IMR-90 (cell line): Measurements from ENCODE around the gene GRID1. TPM values are rescaled to one million over a fixed set of nuclear protein-coding genes. Genes with fewer than 3 reads are reported as not detected.

Experiments used
- ATAC-seq: fragments of 200-7000 bp; cut with Tn5 transposase; 2 replicates; pipeline ENCODE4 v1.9.1; 2020; ENCODE audit warnings: low read depth, mild to moderate bottlenecking, moderate library complexity
- BruUV-seq: library from RNA; stranded (reverse); fragments of 400-500 nt; replicated peaks from 2 replicates; lab custom pipeline; 2021; lab: Mats Ljungman, UMichigan
- CTCF ChIA-PET: fragments of 300-600 bp; formaldehyde crosslinking; extraction: SDS; loops from one replicate; lab custom pipeline; 2021; ENCODE audit warnings: antibody characterized with exemption; lab: Yijun Ruan, JAX
- POLR2A ChIA-PET: fragments of 300-600 bp; sonication (Branson Sonifier 250); formaldehyde crosslinking; loops from one replicate; lab custom pipeline; 2022; ENCODE audit warnings: antibody characterized with exemption; ENCODE audit not compliant: unreplicated experiment; lab: Charles Lee
- DNase-seq: peaks from one replicate; pipeline ENCODE4 v3.0.0; 2013
- H2AFZ ChIP-seq: replicated peaks from 2 replicates; pipeline ENCODE3; 2013; ENCODE audit warnings: low read length, mild to moderate bottlenecking; ENCODE audit not compliant: poor library complexity
- H2AK5ac ChIP-seq: 2 replicates; pipeline ENCODE4 v1.6.1; 2013; ENCODE audit warnings: low read depth, low read length, inconsistent platforms
- H2AK9ac ChIP-seq: replicated peaks from 2 replicates; pipeline ENCODE3; 2013; ENCODE audit warnings: mild to moderate bottlenecking, low read depth, low read length, moderate library complexity; ENCODE audit not compliant: poor library complexity
- H2BK120ac ChIP-seq: 2 replicates; pipeline ENCODE4 v1.6.1; 2013; ENCODE audit warnings: low read depth, low read length, inconsistent platforms
- H2BK15ac ChIP-seq: 3 replicates; pipeline ENCODE4 v1.6.1; 2013; ENCODE audit warnings: low read depth, low read length, inconsistent platforms
- H2BK20ac ChIP-seq: 2 replicates; pipeline ENCODE4 v1.6.1; 2013; ENCODE audit warnings: low read depth, mild to moderate bottlenecking, inconsistent platforms, low read length, moderate library complexity
- H2BK5ac ChIP-seq: 2 replicates; pipeline ENCODE4 v1.6.1; 2013; ENCODE audit warnings: mild to moderate bottlenecking, low read depth, low read length, inconsistent platforms; ENCODE audit not compliant: poor library complexity, severe bottlenecking
- H3K14ac ChIP-seq: replicated peaks from 2 replicates; pipeline ENCODE4 v1.6.1; 2013; ENCODE audit warnings: low read depth, low read length, inconsistent platforms
- H3K18ac ChIP-seq: 2 replicates; pipeline ENCODE4 v1.6.1; 2013; ENCODE audit warnings: low read depth, low read length, control low read depth
- H3K23ac ChIP-seq: 2 replicates; pipeline ENCODE4 v1.6.1; 2013; ENCODE audit warnings: low read depth, low read length, inconsistent platforms
- H3K27ac ChIP-seq: 2 replicates; pipeline ENCODE4 v1.5.1; 2013; ENCODE audit warnings: mild to moderate bottlenecking, control low read depth, low read length; ENCODE audit not compliant: insufficient read depth
- H3K27me3 ChIP-seq: 2 replicates; pipeline ENCODE4 v1.6.1; 2013; ENCODE audit warnings: low read length; ENCODE audit not compliant: control insufficient read depth, insufficient read depth
- H3K36me3 ChIP-seq: 2 replicates; pipeline ENCODE4 v1.6.1; 2013; ENCODE audit warnings: low read length, mixed read lengths; ENCODE audit not compliant: control insufficient read depth, insufficient read depth
- H3K4ac ChIP-seq: 2 replicates; pipeline ENCODE4 v1.6.1; 2013; ENCODE audit warnings: low read depth, low read length, inconsistent platforms
- H3K4me1 ChIP-seq: 2 replicates; pipeline ENCODE4 v1.6.1; 2013; ENCODE audit warnings: low read length, mixed read lengths; ENCODE audit not compliant: control insufficient read depth, insufficient read depth
- H3K4me2 ChIP-seq: 2 replicates; pipeline ENCODE4 v1.6.1; 2013; ENCODE audit warnings: low read depth, mild to moderate bottlenecking, control low read depth, low read length, moderate library complexity
- H3K4me3 ChIP-seq: 2 replicates; pipeline ENCODE4 v1.5.1; 2013; ENCODE audit warnings: low read depth, mild to moderate bottlenecking, control low read depth, low read length, moderate library complexity; ENCODE audit not compliant: insufficient read depth
- H3K56ac ChIP-seq: 2 replicates; pipeline ENCODE4 v1.6.1; 2013; ENCODE audit warnings: low read length, inconsistent platforms; ENCODE audit not compliant: insufficient read depth; ENCODE audit errors: extremely low read depth
- H3K79me1 ChIP-seq, 2 experiments: 2 replicates each; pipeline ENCODE4 v1.6.1; 2013; ENCODE audit warnings: low read length in 2 of 2, inconsistent platforms in 1 of 2, low read depth in 1 of 2
- H3K9ac ChIP-seq: 2 replicates; pipeline ENCODE4 v1.6.1; 2013; ENCODE audit warnings: low read depth, low read length, control low read depth
- H3K9me1 ChIP-seq: 2 replicates; pipeline ENCODE4 v1.6.1; 2013; ENCODE audit warnings: low read length, inconsistent platforms; ENCODE audit not compliant: insufficient read depth
- H3K9me3 ChIP-seq: 2 replicates; pipeline ENCODE4 v1.6.1; 2013; ENCODE audit warnings: low read length; ENCODE audit not compliant: control insufficient read depth, insufficient read depth
- H4K20me1 ChIP-seq: 2 replicates; pipeline ENCODE4 v1.6.1; 2013; ENCODE audit warnings: low read length, inconsistent platforms; ENCODE audit not compliant: insufficient read depth
- H4K5ac ChIP-seq: 2 replicates; pipeline ENCODE4 v1.6.1; 2013; ENCODE audit warnings: mild to moderate bottlenecking, low read depth, low read length, control low read depth
- H4K8ac ChIP-seq, 2 experiments: 2 replicates each; pipeline ENCODE4 v1.6.1; 2013; ENCODE audit warnings: low read depth in 2 of 2, low read length in 2 of 2, control low read depth in 1 of 2, inconsistent platforms in 1 of 2
- H4K91ac ChIP-seq: 2 replicates; pipeline ENCODE4 v1.6.1; 2013; ENCODE audit warnings: low read depth, low read length, inconsistent platforms; ENCODE audit not compliant: insufficient read depth
- BHLHE40 ChIP-seq: fragments of 150-350 bp; IDR thresholded peaks from 2 replicates; pipeline ENCODE4 v1.6.1; 2016; ENCODE audit warnings: mild to moderate bottlenecking, low read depth, low read length
- CEBPB ChIP-seq: IDR thresholded peaks from 2 replicates; pipeline ENCODE4 v1.6.1; 2012; ENCODE audit warnings: low read depth, low read length, improper control_type of control experiment
- CHD1 ChIP-seq: IDR thresholded peaks from 2 replicates; pipeline ENCODE4 v1.6.1; 2012; ENCODE audit warnings: low read depth, low read length, improper control_type of control experiment
- CTCF ChIP-seq: conservative IDR thresholded peaks from 2 replicates; pipeline ENCODE4 v1.5.1; 2012; ENCODE audit warnings: mild to moderate bottlenecking, low read depth, low read length, improper control_type of control experiment
- ELK1 ChIP-seq: fragments of 150-350 bp; IDR thresholded peaks from 2 replicates; pipeline ENCODE4 v1.6.1; 2016; ENCODE audit warnings: low read depth, mild to moderate bottlenecking, low read length, moderate library complexity, borderline replicate concordance
- FOS ChIP-seq: fragments of 150-350 bp; IDR thresholded peaks from 2 replicates; pipeline ENCODE4 v1.6.1; 2016; ENCODE audit warnings: low read depth, low read length
- MAFK ChIP-seq: IDR thresholded peaks from 2 replicates; pipeline ENCODE4 v1.6.1; 2012; ENCODE audit warnings: low read depth, low read length, improper control_type of control experiment
- MAZ ChIP-seq: IDR thresholded peaks from 2 replicates; pipeline ENCODE4 v1.6.1; 2012; ENCODE audit warnings: low read depth, mild to moderate bottlenecking, low read length, improper control_type of control experiment, moderate library complexity, borderline replicate concordance
- MXI1 ChIP-seq: IDR thresholded peaks from 2 replicates; pipeline ENCODE4 v1.6.1; 2012; ENCODE audit warnings: low read depth, mild to moderate bottlenecking, low read length, moderate library complexity, borderline replicate concordance
- NFE2L2 ChIP-seq: fragments of 150-350 bp; IDR thresholded peaks from 2 replicates; pipeline ENCODE4 v1.6.1; 2016; ENCODE audit warnings: low read depth, mild to moderate bottlenecking, low read length
- POLR2A ChIP-seq: IDR thresholded peaks from 2 replicates; pipeline ENCODE4 v1.6.1; 2012; ENCODE audit warnings: mild to moderate bottlenecking, low read depth, low read length
- RAD21 ChIP-seq: IDR thresholded peaks from 2 replicates; pipeline ENCODE4 v1.6.1; 2012; ENCODE audit warnings: low read length, improper control_type of control experiment
- RCOR1 ChIP-seq: IDR thresholded peaks from 2 replicates; pipeline ENCODE4 v1.6.1; 2012; ENCODE audit warnings: mild to moderate bottlenecking, low read length, improper control_type of control experiment; ENCODE audit not compliant: insufficient replicate concordance
- RFX5 ChIP-seq: IDR thresholded peaks from 2 replicates; pipeline ENCODE4 v1.8.0; 2012; ENCODE audit warnings: low read depth, mild to moderate bottlenecking, low read length, moderate library complexity
- SMC3 ChIP-seq: fragments of 150-350 bp; IDR thresholded peaks from 2 replicates; pipeline ENCODE4 v1.6.1; 2016; ENCODE audit warnings: low read depth, mild to moderate bottlenecking, antibody characterized with exemption, low read length, moderate library complexity
- USF2 ChIP-seq: fragments of 150-350 bp; IDR thresholded peaks from 2 replicates; pipeline ENCODE4 v1.6.1; 2017; ENCODE audit warnings: mild to moderate bottlenecking, antibody characterized with exemption, low read length, low read depth
- WGBS, 2 experiments: methylation state at CpG; one replicate each; pipeline versions ENCODE4 v1.1.5 to v1.1.7; 2013; ENCODE audit warnings: missing lambda C conversion rate in 2 of 2; ENCODE audit not compliant: insufficient read length in 1 of 2; ENCODE audit errors: extremely low coverage in 2 of 2; 5-methylcytosine and 5-hydroxymethylcytosine counted together
- dilution Hi-C: fragments of 300-500 bp; cut with HindIII; formaldehyde crosslinking; loops from one replicate; pipeline ENCODE4 v1.14.3; 2018; ENCODE audit warnings: low sequenced_read_pairs; ENCODE audit not compliant: unreplicated experiment
- in situ Hi-C: fragments of 300-500 bp; cut with MboI; formaldehyde crosslinking; loops from 3 replicates; pipeline ENCODE4 v1.14.3; 2019; ENCODE audit warnings: low sequenced_read_pairs, inconsistent platforms, mixed read lengths
- intact Hi-C: fragments of 100-400 bp; cut with micrococcal nuclease; formaldehyde crosslinking; loops from 2 replicates; pipeline ENCODE4 v1.10.0; 2022
- polyA plus RNA-seq, 3 experiments: library from polyadenylated mRNA; depleted of rRNA; stranded (reverse); fragments of >200 nt; gene quantifications; 2 replicates each; pipeline ENCODE4 v1.2.3, GENCODE V29; 2012; ENCODE audit warnings: low replicate concordance in 1 of 3
- total RNA-seq: library from RNA; depleted of rRNA; stranded (reverse); fragments of >200 nt; gene quantifications from 2 replicates; pipeline ENCODE4 v1.2.3, GENCODE V29; 2012

Gene GRID1
- total and polyA plus RNA-seq, 2 of the 4 experiments (the other 2 are of a cell fraction), result not detected

- Histone ChIP-seq H3K18ac (no peak overlapping the region), H3K14ac (no peak overlapping the region), H3K9ac (no peak overlapping the region), H3K4ac (no peak overlapping the region), H3K4me1 (no peaks in the 10 kb centered on the region), H2BK5ac (no peak overlapping the region), H4K20me1 (no peaks in the 10 kb centered on the region), H3K9me1 (no peaks in the 10 kb centered on the region), H2AFZ (no peak overlapping the region), H2BK20ac (no peak overlapping the region), H3K27me3 (no peaks in the 10 kb centered on the region), H3K79me1 (no peaks in the 10 kb centered on the region), H4K91ac (no peak overlapping the region), H4K5ac (no peak overlapping the region), H2BK15ac (no peak overlapping the region), H3K23ac (no peak overlapping the region), H4K8ac (no peak overlapping the region), H3K56ac (no peak overlapping the region), H3K4me2 (no peak overlapping the region), H3K36me3 (no peaks in the 10 kb centered on the region), H3K4me3 (no peak overlapping the region), H3K9me3 (peaks cover 27% of the 10 kb centered on the region), H2AK9ac (no peak overlapping the region), H3K27ac (no peak overlapping the region), H2AK5ac (no peak overlapping the region), H2BK120ac (no peak overlapping the region)
- DNase-seq (no peak), ATAC-seq (no peak)
- WGBS, 2 experiments, result 10% methylated on average over 2 of the region's 5 CpGs; no CpG with 5 or more reads in 1 of the 2 experiments
- in situ Hi-C loops, result no loop called here
- intact Hi-C loops, result no loop called here
- no TSS peak for BruUV-seq
- ChIA-PET POLR2A (no interaction called here), CTCF (no interaction called here)
- dilution Hi-C loops, result no loop called here
- TF ChIP-seq ELK1 (no peak), MAZ (no peak), POLR2A (no peak), RFX5 (no peak), CHD1 (no peak), FOS (no peak), USF2 (no peak), MAFK (no peak), CEBPB (no peak), RCOR1 (no peak), MXI1 (no peak), BHLHE40 (no peak), CTCF (no peak), RAD21 (no peak), NFE2L2 (no peak), SMC3 (no peak)
Observed at GRCh38 chr10:85647741-85648140, 718.9 kb downstream of the GRID1 start.
